ENCODE results near the gene MYO3B.

MYO3B gene

GRCh38 chr2:170701011-170701410 lies 523.1 kb downstream of the MYO3B start:
- Mint-ChIP-seq H3K27me3 (peaks cover 57 to 73% of the 10 kb centered on the region in 2 donors), H3K4me1 (ENCODE audit: low read depth in 2 of 2) (no peaks in the 10 kb centered on the region), H3K4me3 (no peak overlapping the region), H3K36me3 (ENCODE audit: insufficient read depth) (no peaks in the 10 kb centered on the region), H3K9me3 (no peaks in the 10 kb centered on the region), H3K27ac (no peak overlapping the region)
- DNase-seq (no peak), ATAC-seq (replicated peaks) (no peak)

GRCh38 chr2:170703776-170704476 lies 526.0 kb downstream of the MYO3B start:
- DNase-seq, result no peak
- Mint-ChIP-seq H3K4me1 (ENCODE audit: low read depth in 2 of 2) (peaks cover 0 to 2% of the 10 kb centered on the region in 2 donors), H3K27me3 (peaks cover 54 to 69% of the 10 kb centered on the region in 2 donors)

More at GRCh38 chr2:170703776-170704476, 526.0 kb downstream of the MYO3B start:
- no peak for ATAC-seq (replicated peaks)
- H3K27ac Mint-ChIP-seq, result no peak overlapping the region
- H3K9me3 Mint-ChIP-seq, result no peaks in the 10 kb centered on the region
- H3K4me3 Mint-ChIP-seq, result no peak overlapping the region
- no peaks in the 10 kb centered on the region for H3K36me3 Mint-ChIP-seq (ENCODE audit: insufficient read depth)

Data from effector memory CD8-positive, alpha-beta T cell (primary cell).